GM12873 (cell line): ENCODE data around the gene HOXA5.

Experiments used
- CTCF ChIP-seq: IDR thresholded peaks from 2 replicates; pipeline ENCODE4 v1.5.1; 2012; ENCODE audit warnings: low read depth, mild to moderate bottlenecking, moderate library complexity, low read length, control low read depth; ENCODE audit not compliant: insufficient read depth; ENCODE audit errors: missing control alignments

HOXA5 gene

GRCh38 chr7:27188386-27189294 is 45.2 kb upstream of the HOXA5 start:
- no peak for TF ChIP-seq CTCF

GRCh38 chr7:27187475-27188385 is 44.2 kb upstream of the HOXA5 start:
- TF ChIP-seq CTCF, result no peak

GRCh38 chr7:27186668-27187474 is 43.4 kb upstream of the HOXA5 start:
- no peak for TF ChIP-seq CTCF

GRCh38 chr7:27185854-27186667 is 42.6 kb upstream of the HOXA5 start:
- TF ChIP-seq CTCF, result no peak

GRCh38 chr7:27185013-27185853 is 41.8 kb upstream of the HOXA5 start, which contains the start of gene HOXA11:
Gene HOXA11 (minus strand): TSS chr7:27185232. CDS start chr7:27185144, 88 bp downstream.
- no peak for TF ChIP-seq CTCF
